Measurements from ENCODE around the gene NSUN6.
"Not testable (repeated sequence)": the region's sequence is repeated elsewhere in the genome, so short reads cannot be mapped to it uniquely, and the experiment has no call there.

The NSUN6 gene

GRCh38 chr10:18653112-18653511 lies 1.7 kb upstream of the NSUN6 start:
- Histone ChIP-seq H3K27me3 (ENCODE audit: control insufficient read depth, insufficient read depth, low read length) (no peaks in the 10 kb centered on the region), H3K4me3 (ENCODE audit: low read length) (no peak overlapping the region), H3K27ac (ENCODE audit: low read depth, low read length) (no peak overlapping the region)

GRCh38 chr10:18650404-18650997 lies 886 bp downstream of the NSUN6 start:
- Histone ChIP-seq H3K27me3 (ENCODE audit: control insufficient read depth, insufficient read depth, low read length) (no peaks in the 10 kb centered on the region), H3K4me3 (ENCODE audit: low read length) (peak overlapping the region; percentile 86), H3K4me1 (ENCODE audit: control insufficient read depth, insufficient read depth, low read length) (peaks cover 3% of the 10 kb centered on the region), H3K36me3 (ENCODE audit: control insufficient read depth, insufficient read depth, low read length) (no peaks in the 10 kb centered on the region), H3K9ac (ENCODE audit: low read length) (peak overlapping the region; percentile 75), H3K27ac (ENCODE audit: low read depth, low read length) (no peak overlapping the region)

More at GRCh38 chr10:18653112-18653511, 1.7 kb upstream of the NSUN6 start:
- Histone ChIP-seq H3K36me3 (ENCODE audit: control insufficient read depth, insufficient read depth, low read length) (no peaks in the 10 kb centered on the region), H3K4me1 (ENCODE audit: control insufficient read depth, insufficient read depth, low read length) (peaks cover 3% of the 10 kb centered on the region), H3K9ac (ENCODE audit: low read length) (no peak overlapping the region)

DNA sequence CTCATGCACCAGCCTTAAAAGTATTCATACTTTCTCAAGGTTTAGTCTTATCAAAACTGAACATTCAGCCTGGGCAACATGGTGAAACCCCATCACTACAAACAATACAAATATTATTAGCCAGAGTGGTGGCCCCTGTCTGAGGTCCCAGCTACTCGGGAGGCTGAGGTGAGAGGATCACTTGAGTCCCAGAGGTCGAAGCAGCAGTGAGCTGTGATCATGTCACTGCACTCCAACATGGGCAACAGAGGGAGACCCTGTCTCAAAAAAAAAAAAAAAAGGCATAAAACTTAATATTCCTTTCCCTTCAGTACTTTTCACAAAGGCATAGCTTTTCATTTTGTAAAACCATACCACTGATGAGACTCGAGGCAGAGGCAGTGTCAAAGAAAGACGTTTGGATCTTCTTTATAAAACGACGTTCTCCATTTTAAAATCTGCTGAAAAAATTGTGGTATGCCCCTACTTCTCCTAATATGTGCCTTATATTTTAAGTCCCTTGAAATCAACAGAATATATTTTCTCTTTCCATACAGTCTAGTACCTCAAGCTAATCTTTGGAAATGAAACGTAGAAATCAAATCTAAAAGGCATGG lies 1.9 kb downstream of the NSUN6 start:
- no peaks in the 10 kb centered on the region for H3K36me3 ChIP-seq (ENCODE audit: control insufficient read depth, insufficient read depth, low read length)
- H3K27ac ChIP-seq (ENCODE audit: low read depth, low read length): no peak overlapping the region
- H3K4me1 ChIP-seq (ENCODE audit: control insufficient read depth, insufficient read depth, low read length): peaks cover 3% of the 10 kb centered on the region
- H3K9ac ChIP-seq (ENCODE audit: low read length): no peak overlapping the region
- H3K4me3 ChIP-seq (ENCODE audit: low read length): no peak overlapping the region
- no peaks in the 10 kb centered on the region for H3K27me3 ChIP-seq (ENCODE audit: control insufficient read depth, insufficient read depth, low read length)

DNA sequence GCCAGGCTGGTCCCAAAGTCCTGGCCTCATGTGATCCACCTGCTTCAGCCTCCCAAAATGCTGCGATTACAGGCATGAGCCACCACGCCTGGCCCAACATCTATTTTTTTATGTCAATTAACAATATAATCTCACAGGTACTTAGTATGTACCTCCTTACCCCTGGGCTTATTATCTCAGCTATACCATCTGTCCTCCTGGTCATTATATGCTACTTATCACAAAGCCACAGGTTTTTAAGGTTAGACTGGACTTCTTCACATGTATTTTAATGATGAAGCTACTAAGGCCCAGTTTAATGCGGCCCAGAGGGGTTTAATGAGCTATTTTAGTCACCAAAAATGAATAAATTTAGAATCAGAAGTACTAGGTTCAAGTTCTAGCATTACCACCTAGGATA lies 3.4 kb downstream of the NSUN6 start:
- H3K4me3 ChIP-seq (ENCODE audit: low read length): no peak overlapping the region
- H3K4me1 ChIP-seq (ENCODE audit: control insufficient read depth, insufficient read depth, low read length): peaks cover 3% of the 10 kb centered on the region
- no peak overlapping the region for H3K9ac ChIP-seq (ENCODE audit: low read length)
- no peaks in the 10 kb centered on the region for H3K27me3 ChIP-seq (ENCODE audit: control insufficient read depth, insufficient read depth, low read length)
- no peaks in the 10 kb centered on the region for H3K36me3 ChIP-seq (ENCODE audit: control insufficient read depth, insufficient read depth, low read length)
- H3K27ac ChIP-seq (ENCODE audit: low read depth, low read length): no peak overlapping the region

DNA sequence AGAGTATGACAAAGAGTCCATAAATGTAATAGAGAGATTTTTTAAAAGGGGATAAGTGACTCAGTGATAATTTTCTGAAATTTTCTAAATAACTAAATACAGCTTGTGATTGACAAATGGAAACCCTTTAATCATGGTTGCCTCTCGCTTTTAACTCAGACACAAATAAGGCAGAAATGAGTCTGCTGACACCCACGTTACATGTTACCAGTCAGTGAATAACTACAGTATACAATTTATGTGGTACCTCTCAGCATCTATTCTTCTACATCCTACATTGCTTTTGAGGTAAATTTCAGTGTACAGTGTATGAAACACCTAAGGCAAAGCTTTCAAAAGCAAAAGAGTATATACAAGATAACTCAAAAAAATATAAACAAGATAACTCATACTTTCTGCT lies 4.2 kb downstream of the NSUN6 start:
- Histone ChIP-seq H3K4me3 (ENCODE audit: low read length) (no peak overlapping the region), H3K4me1 (ENCODE audit: control insufficient read depth, insufficient read depth, low read length) (peaks cover 3% of the 10 kb centered on the region), H3K36me3 (ENCODE audit: control insufficient read depth, insufficient read depth, low read length) (no peaks in the 10 kb centered on the region), H3K27ac (ENCODE audit: low read depth, low read length) (no peak overlapping the region), H3K9ac (ENCODE audit: low read length) (no peak overlapping the region), H3K27me3 (ENCODE audit: control insufficient read depth, insufficient read depth, low read length) (no peaks in the 10 kb centered on the region)

GRCh38 chr10:18639719-18640118 lies 11.7 kb downstream of the NSUN6 start:
- not testable (repeated sequence) for H3K4me3 ChIP-seq (ENCODE audit: low read length); H3K27ac ChIP-seq (ENCODE audit: low read depth, low read length); H3K9ac ChIP-seq (ENCODE audit: low read length); H3K27me3 ChIP-seq (ENCODE audit: control insufficient read depth, insufficient read depth, low read length); H3K36me3 ChIP-seq (ENCODE audit: control insufficient read depth, insufficient read depth, low read length); H3K4me1 ChIP-seq (ENCODE audit: control insufficient read depth, insufficient read depth, low read length)

- not testable (repeated sequence) for H3K27ac ChIP-seq (ENCODE audit: low read depth, low read length); H3K36me3 ChIP-seq (ENCODE audit: control insufficient read depth, insufficient read depth, low read length); H3K27me3 ChIP-seq (ENCODE audit: control insufficient read depth, insufficient read depth, low read length); H3K4me3 ChIP-seq (ENCODE audit: low read length); H3K4me1 ChIP-seq (ENCODE audit: control insufficient read depth, insufficient read depth, low read length); H3K9ac ChIP-seq (ENCODE audit: low read length)
Measured at GRCh38 chr10:18637400-18637799, 14.0 kb downstream of the NSUN6 start.

- Histone ChIP-seq H3K27me3 (ENCODE audit: control insufficient read depth, insufficient read depth, low read length) (no peaks in the 10 kb centered on the region), H3K27ac (ENCODE audit: low read depth, low read length) (no peak overlapping the region), H3K9ac (ENCODE audit: low read length) (no peak overlapping the region), H3K4me1 (ENCODE audit: control insufficient read depth, insufficient read depth, low read length) (no peaks in the 10 kb centered on the region), H3K36me3 (ENCODE audit: control insufficient read depth, insufficient read depth, low read length) (no peaks in the 10 kb centered on the region), H3K4me3 (ENCODE audit: low read length) (no peak overlapping the region)
Measured at GRCh38 chr10:18635995-18636394, 15.4 kb downstream of the NSUN6 start.

- not testable (repeated sequence) for H3K4me1 ChIP-seq (ENCODE audit: control insufficient read depth, insufficient read depth, low read length); H3K9ac ChIP-seq (ENCODE audit: low read length); H3K4me3 ChIP-seq (ENCODE audit: low read length); H3K27ac ChIP-seq (ENCODE audit: low read depth, low read length); H3K27me3 ChIP-seq (ENCODE audit: control insufficient read depth, insufficient read depth, low read length); H3K36me3 ChIP-seq (ENCODE audit: control insufficient read depth, insufficient read depth, low read length)
Measured at GRCh38 chr10:18632500-18632899, 18.9 kb downstream of the NSUN6 start.

DNA sequence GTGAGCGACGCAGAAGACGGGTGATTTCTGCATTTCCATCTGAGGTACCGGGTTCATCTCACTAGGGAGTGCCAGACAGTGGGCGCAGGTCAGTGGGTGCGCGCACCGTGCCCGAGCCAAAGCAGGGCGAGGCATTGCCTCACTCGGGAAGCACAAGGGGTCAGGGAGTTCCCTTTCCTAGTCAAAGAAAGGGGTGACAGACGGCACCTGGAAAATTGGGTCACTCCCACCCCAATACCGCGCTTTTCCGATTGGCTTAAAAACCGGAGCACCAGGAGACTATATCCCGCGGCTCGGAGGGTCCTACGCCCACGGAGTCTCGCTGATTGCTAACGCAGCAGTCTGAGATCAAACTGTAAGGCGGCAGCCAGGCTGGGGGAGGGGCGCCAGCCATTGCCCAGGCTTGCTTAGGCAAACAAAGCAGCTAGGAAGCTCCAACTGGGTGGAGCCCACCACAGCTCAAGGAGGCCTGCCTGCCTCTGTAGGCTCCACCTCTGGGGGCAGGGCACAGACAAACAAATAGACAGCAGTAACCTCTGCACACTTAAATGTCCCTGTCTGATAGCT lies 23.9 kb downstream of the NSUN6 start:
- Histone ChIP-seq H3K9ac (ENCODE audit: low read length) (peak overlapping the region; percentile 40), H3K4me3 (ENCODE audit: low read length) (peak overlapping the region; percentile 74), H3K27ac (ENCODE audit: low read depth, low read length) (peak overlapping the region; percentile 55)
- not testable (repeated sequence) for H3K27me3 ChIP-seq (ENCODE audit: control insufficient read depth, insufficient read depth, low read length); H3K4me1 ChIP-seq (ENCODE audit: control insufficient read depth, insufficient read depth, low read length); H3K36me3 ChIP-seq (ENCODE audit: control insufficient read depth, insufficient read depth, low read length)

DNA sequence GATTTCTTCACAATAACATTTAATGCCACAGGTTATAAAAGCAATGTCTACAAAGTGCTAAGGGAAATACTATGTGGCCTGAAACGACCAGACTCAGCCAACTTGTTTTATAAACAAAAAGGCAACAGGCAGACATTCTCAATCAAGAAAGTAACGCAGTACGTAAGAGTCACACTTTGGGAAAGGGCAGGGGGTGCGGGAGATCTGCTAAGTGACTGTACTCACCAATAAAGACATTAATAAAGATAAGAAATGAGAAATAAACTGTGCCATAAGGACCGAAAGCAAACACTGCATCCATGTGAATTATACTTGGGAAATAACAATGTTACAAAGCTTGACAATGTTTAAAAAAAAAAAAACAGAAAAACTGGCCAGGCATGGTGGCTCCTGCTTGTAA lies 25.5 kb downstream of the NSUN6 start:
- H3K27me3 ChIP-seq (ENCODE audit: control insufficient read depth, insufficient read depth, low read length): no peaks in the 10 kb centered on the region
- H3K4me3 ChIP-seq (ENCODE audit: low read length): no peak overlapping the region
- peaks cover 2% of the 10 kb centered on the region for H3K36me3 ChIP-seq (ENCODE audit: control insufficient read depth, insufficient read depth, low read length)
- no peak overlapping the region for H3K27ac ChIP-seq (ENCODE audit: low read depth, low read length)
- no peak overlapping the region for H3K9ac ChIP-seq (ENCODE audit: low read length)
- no peaks in the 10 kb centered on the region for H3K4me1 ChIP-seq (ENCODE audit: control insufficient read depth, insufficient read depth, low read length)

DNA sequence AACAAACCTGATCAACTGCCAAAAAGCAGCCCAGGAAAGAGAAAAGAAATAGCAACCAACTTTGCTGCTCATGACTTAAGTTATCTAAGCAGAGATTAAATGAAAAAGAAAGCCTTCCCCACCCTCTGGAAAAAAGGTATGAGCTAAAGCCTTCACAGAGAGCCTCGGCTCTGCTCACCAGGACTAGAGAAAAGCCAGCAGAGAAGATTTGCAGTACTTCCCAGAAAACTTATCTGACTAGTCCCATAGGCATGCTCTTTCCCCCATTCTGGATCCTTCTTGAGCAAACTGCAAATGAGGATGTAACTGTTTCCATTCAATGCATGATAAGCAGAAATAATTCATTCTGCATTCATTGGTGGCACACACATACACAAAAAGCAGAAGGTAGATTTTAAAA lies 27.7 kb downstream of the NSUN6 start:
- H3K4me3 ChIP-seq (ENCODE audit: low read length); H3K9ac ChIP-seq (ENCODE audit: low read length); H3K36me3 ChIP-seq (ENCODE audit: control insufficient read depth, insufficient read depth, low read length); H3K4me1 ChIP-seq (ENCODE audit: control insufficient read depth, insufficient read depth, low read length); H3K27ac ChIP-seq (ENCODE audit: low read depth, low read length); H3K27me3 ChIP-seq (ENCODE audit: control insufficient read depth, insufficient read depth, low read length): not testable (repeated sequence)

DNA sequence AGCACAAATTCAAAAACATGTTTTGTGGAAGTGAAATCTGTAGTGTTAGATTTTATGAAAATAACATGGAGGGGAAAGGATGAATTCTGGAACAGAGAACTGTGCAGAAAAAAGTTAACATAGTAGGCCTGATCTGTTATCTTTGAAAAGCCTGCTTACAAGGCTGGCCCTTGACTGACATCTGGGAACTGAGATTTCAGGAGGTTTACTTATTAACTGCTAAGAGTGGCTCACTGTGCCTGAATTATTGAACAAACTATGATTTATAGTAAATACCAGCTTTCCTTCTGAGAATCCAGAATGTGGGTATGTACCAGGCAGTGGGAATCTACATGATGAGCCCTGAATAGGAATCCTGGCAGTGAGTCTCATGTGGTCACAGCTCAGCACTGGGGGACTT lies 30.5 kb downstream of the NSUN6 start:
- peaks cover 2% of the 10 kb centered on the region for H3K36me3 ChIP-seq (ENCODE audit: control insufficient read depth, insufficient read depth, low read length)
- H3K4me3 ChIP-seq (ENCODE audit: low read length): no peak overlapping the region
- no peaks in the 10 kb centered on the region for H3K4me1 ChIP-seq (ENCODE audit: control insufficient read depth, insufficient read depth, low read length)
- no peak overlapping the region for H3K27ac ChIP-seq (ENCODE audit: low read depth, low read length)
- H3K9ac ChIP-seq (ENCODE audit: low read length): no peak overlapping the region
- no peaks in the 10 kb centered on the region for H3K27me3 ChIP-seq (ENCODE audit: control insufficient read depth, insufficient read depth, low read length)

All from rectal smooth muscle tissue (tissue), 1 donor.